HCT116 (cell line): Measurements from ENCODE around the gene ALX4. TPM values are rescaled to one million over a fixed set of nuclear protein-coding genes. Genes with fewer than 3 reads are reported as not detected.

Experiments
- ATAC-seq: fragments of 200-7000 bp; cut with Tn5 transposase; 2 replicates; pipeline ENCODE4 v1.9.1; 2020; ENCODE audit warnings: mild to moderate bottlenecking, moderate library complexity
- BruUV-seq: library from RNA; stranded (reverse); fragments of 400-500 nt; replicated peaks from 2 replicates; lab custom pipeline; 2021; lab: Mats Ljungman, UMichigan
- CTCF ChIA-PET: fragments of 300-600 bp; sonication (Branson Sonifier 250); formaldehyde crosslinking; loops from one replicate; lab custom pipeline; 2021; ENCODE audit warnings: antibody characterized with exemption; lab: Charles Lee
- POLR2A ChIA-PET: fragments of 300-600, 350-600 bp; sonication (Branson Sonifier 250); formaldehyde crosslinking; loops from one replicate; lab custom pipeline; 2021; ENCODE audit warnings: antibody characterized with exemption; lab: Charles Lee
- RAD21 ChIA-PET, 2 experiments: fragments of 300-600 bp; sonication (Branson Sonifier 250); formaldehyde crosslinking; loops; one replicate each; lab custom pipeline; 2023; ENCODE audit warnings: low total read pairs in 2 of 2; ENCODE audit not compliant: uncharacterized antibody in 2 of 2, unreplicated experiment in 2 of 2, low non-redundant PET in 1 of 2; lab: Charles Lee
- DNase-seq: peaks from one replicate; pipeline ENCODE4 v3.0.0-alpha.2; 2010; ENCODE audit warnings: low read depth, low spot score
- H2AFZ ChIP-seq: fragments of 200-600 bp; shearing (Covaris generic), sonication (generic); 2 replicates; pipeline ENCODE4 v1.6.1; 2017; ENCODE audit warnings: low read depth, mixed run types, mixed read lengths, antibody characterized with exemption, low read length; ENCODE audit not compliant: poor library complexity, severe bottlenecking
- H3K27ac ChIP-seq: 2 replicates; pipeline ENCODE4 v1.5.1; 2012; ENCODE audit warnings: low read depth, low read length
- H3K27me3 ChIP-seq: fragments of 200-600 bp; sonication (generic); 2 replicates; pipeline ENCODE4 v1.6.1; 2016; ENCODE audit warnings: mixed run types, low read length, mixed read lengths; ENCODE audit not compliant: insufficient read depth
- H3K36me3 ChIP-seq, 2 experiments: fragments of 200-500 bp in 1 of 2; fragments of 200-600 bp in 1 of 2; sonication (Bioruptor generic) in 1 of 2; sonication (generic) in 1 of 2; 2 replicates each; pipeline versions ENCODE4 v1.5.1 to v1.6.1; 2014 to 2016; ENCODE audit warnings: low read length in 2 of 2, inconsistent platforms in 1 of 2, mixed read lengths in 1 of 2, mixed run types in 1 of 2; ENCODE audit not compliant: insufficient read depth in 2 of 2, control insufficient read depth in 1 of 2
- H3K4me1 ChIP-seq, 2 experiments: fragments of 200-600 bp in 1 of 2; sonication (generic) in 1 of 2; 2 replicates each; pipeline versions ENCODE4 v1.5.1 to v1.6.1; 2012 to 2017; ENCODE audit warnings: low read length in 2 of 2, inconsistent platforms in 1 of 2, mild to moderate bottlenecking in 1 of 2, mixed read lengths in 1 of 2, mixed run types in 1 of 2, moderate library complexity in 1 of 2; ENCODE audit not compliant: insufficient read depth in 2 of 2, control insufficient read depth in 1 of 2
- H3K4me2 ChIP-seq: fragments of 200-600 bp; sonication (generic); 2 replicates; pipeline ENCODE4 v1.6.1; 2017; ENCODE audit warnings: mixed run types, low read length, mixed read lengths
- H3K4me3 ChIP-seq, 2 experiments: fragments of 200-600 bp in 1 of 2; sonication (generic) in 1 of 2; replicated peaks in 1 of 2; 2 replicates each; pipeline ENCODE4 v1.5.1; 2011 to 2016; ENCODE audit warnings: low read length in 2 of 2, control low read depth in 1 of 2, low read depth in 1 of 2, mild to moderate bottlenecking in 1 of 2, mixed read lengths in 1 of 2, mixed run types in 1 of 2
- H3K79me2 ChIP-seq: fragments of 200-600 bp; sonication (generic); 2 replicates; pipeline ENCODE4 v1.6.1; 2017; ENCODE audit warnings: mild to moderate bottlenecking, mixed run types, low read length, moderate library complexity, mixed read lengths; ENCODE audit not compliant: insufficient read depth
- H3K9ac ChIP-seq: fragments of 200-600 bp; sonication (generic); 2 replicates; pipeline ENCODE4 v1.6.1; 2016; ENCODE audit warnings: low read length, mixed read lengths
- H3K9me2 ChIP-seq: fragments of 200-600 bp; sonication (generic), shearing (Covaris generic); 2 replicates; pipeline ENCODE4 v1.6.1; 2017; ENCODE audit warnings: mixed run types, mild to moderate bottlenecking, moderate library complexity; ENCODE audit not compliant: insufficient read depth
- H3K9me3 ChIP-seq, 2 experiments: fragments of 200-500 bp in 1 of 2; fragments of 200-600 bp in 1 of 2; sonication (Bioruptor generic) in 1 of 2; sonication (generic) in 1 of 2; 2 replicates each; pipeline ENCODE4 v1.6.1; 2014 to 2017; ENCODE audit warnings: low read length in 2 of 2, mixed read lengths in 2 of 2, inconsistent platforms in 1 of 2, low read depth in 1 of 2, mild to moderate bottlenecking in 1 of 2, mixed run types in 1 of 2, moderate library complexity in 1 of 2; ENCODE audit not compliant: control insufficient read depth in 1 of 2, insufficient read depth in 1 of 2
- H4K20me1 ChIP-seq: fragments of 200-600 bp; sonication (generic), shearing (Covaris generic); 2 replicates; pipeline ENCODE4 v1.6.1; 2017; ENCODE audit warnings: mixed run types, mild to moderate bottlenecking, moderate library complexity; ENCODE audit not compliant: insufficient read depth
- ATF3 ChIP-seq: IDR thresholded peaks from 2 replicates; pipeline ENCODE4 v1.6.1; 2012
- CTCF ChIP-seq, 3 experiments: fragments of 200-600 bp in 1 of 3; sonication (generic) in 1 of 3; IDR thresholded peaks in 2 of 3; conservative IDR thresholded peaks in 1 of 3; 2 replicates each; pipeline ENCODE4 v1.5.1; 2012 to 2017; ENCODE audit warnings: low read depth in 2 of 3, low read length in 2 of 3, antibody characterized with exemption in 1 of 3, borderline replicate concordance in 1 of 3, control low read depth in 1 of 3, mild to moderate bottlenecking in 1 of 3, mixed read lengths in 1 of 3, mixed run types in 1 of 3, moderate library complexity in 1 of 3; ENCODE audit not compliant: insufficient read depth in 1 of 3
- EZH2phosphoT487 ChIP-seq: fragments of 200-600 bp; IDR thresholded peaks from 2 replicates; pipeline ENCODE4 v1.6.1; 2018; ENCODE audit warnings: antibody characterized with exemption, borderline replicate concordance
- POLR2A ChIP-seq: IDR thresholded peaks from 2 replicates; pipeline ENCODE4 v1.7.0; 2011; ENCODE audit warnings: borderline replicate concordance; ENCODE audit not compliant: insufficient read depth, insufficient read length; ENCODE audit errors: extremely low read depth
- POLR2AphosphoS5 ChIP-seq: IDR thresholded peaks from 2 replicates; pipeline ENCODE4 v1.6.1; 2011; ENCODE audit warnings: mild to moderate bottlenecking, low read depth, low read length, moderate library complexity
- REST ChIP-seq: IDR thresholded peaks from 2 replicates; pipeline ENCODE4 v1.6.1; 2012; ENCODE audit warnings: low read depth
- SIN3A ChIP-seq: IDR thresholded peaks from 2 replicates; pipeline ENCODE4 v1.6.1; 2012; ENCODE audit warnings: low read depth
- SP1 ChIP-seq: IDR thresholded peaks from 2 replicates; pipeline ENCODE4 v1.6.1; 2012; ENCODE audit warnings: low read depth
- ZNF274 ChIP-seq: fragments of 200-500 bp; sonication (Bioruptor generic); IDR thresholded peaks from 2 replicates; pipeline ENCODE4 v1.6.1; 2014; ENCODE audit warnings: mild to moderate bottlenecking, low read depth, low read length, inconsistent platforms
- intact Hi-C: fragments of 100-400 bp; cut with micrococcal nuclease; formaldehyde crosslinking; loops from 2 replicates; pipeline ENCODE4 v1.10.0; 2022
- total RNA-seq: library from RNA; stranded (reverse); gene quantifications from one replicate; pipeline ENCODE4 v1.2.1, GENCODE V29; 2021; ENCODE audit not compliant: unreplicated experiment

Gene ALX4
- total RNA-seq, 1 experiment from 2014 or later = not detected

- Histone ChIP-seq H3K9ac (no peak overlapping the region), H2AFZ (no peak overlapping the region), H3K27me3 (no peaks in the 10 kb centered on the region), H3K9me2 (no peaks in the 10 kb centered on the region), H3K4me3 (no peak overlapping the region), H3K4me2 (no peak overlapping the region), H3K27ac (no peak overlapping the region), H4K20me1 (no peaks in the 10 kb centered on the region), H3K9me3 (no peaks in the 10 kb centered on the region), H3K36me3 (no peaks in the 10 kb centered on the region), H3K4me1 (no peaks in the 10 kb centered on the region), H3K79me2 (no peaks in the 10 kb centered on the region)
- no TSS peak for BruUV-seq
- ChIA-PET CTCF (no interaction called here), POLR2A (no interaction called here), RAD21 (no interaction called here)
- DNase-seq = no peak
- TF ChIP-seq REST (no peak), EZH2phosphoT487 (no peak), SIN3A (no peak), ATF3 (no peak), CTCF (IDR thresholded peaks at IDR 0.05 in 2 of 3, conservative IDR thresholded peaks at IDR 0.05 in 1 of 3; ENCODE audit: borderline replicate concordance in 1 of 3, insufficient read depth in 1 of 3, low read depth in 2 of 3, low read length in 2 of 3) (no peak), SP1 (no peak), POLR2A (no peak), ZNF274 (no peak), POLR2AphosphoS5 (no peak)
- ATAC-seq = no peak
- intact Hi-C loops = no loop called here
These were observed 30.5 kb downstream of the ALX4 start for GRCh38 chr11:44279483-44279882.
